ENCODE data around the gene THOC2.
"Not testable (repeated sequence)": the region's sequence is repeated elsewhere in the genome, so short reads cannot be mapped to it uniquely, and the experiment has no call there.

THOC2 gene

DNA sequence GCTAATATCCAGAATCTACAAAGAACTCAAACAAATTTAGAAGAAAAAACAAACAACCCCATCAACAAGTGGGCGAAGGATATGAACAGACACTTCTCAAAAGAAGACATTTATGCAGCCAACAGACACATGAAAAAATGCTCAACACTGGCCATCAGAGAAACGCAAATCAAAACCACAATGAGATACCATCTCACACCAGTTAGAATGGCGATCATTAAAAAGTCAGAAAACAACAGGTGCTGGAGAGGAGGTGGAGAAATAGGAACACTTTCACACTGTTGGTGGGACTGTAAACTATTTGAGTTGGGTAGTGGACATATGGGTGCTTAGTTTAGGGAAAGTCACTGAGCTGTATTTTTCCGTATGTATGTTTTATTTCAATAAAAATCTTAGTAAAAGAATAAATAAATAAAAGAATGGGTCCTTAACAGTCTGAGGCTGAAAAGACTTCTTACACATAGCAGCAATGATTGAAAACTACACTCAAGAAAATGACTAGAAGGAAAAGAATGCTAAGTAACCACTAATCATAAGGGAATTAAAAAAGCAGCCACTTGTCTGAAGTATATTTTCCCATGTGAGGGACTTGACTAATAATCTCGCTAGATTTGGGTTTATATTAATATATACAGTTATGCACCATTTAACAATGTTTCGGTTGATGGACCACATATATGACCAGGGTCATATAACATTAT lies 68.2 kb downstream of the THOC2 start:
- not testable (repeated sequence) for H3K27ac ChIP-seq (ENCODE audit: low read length); H3K4me3 ChIP-seq (ENCODE audit: low read length in 2 of 2); H3K36me3 ChIP-seq (ENCODE audit: control insufficient read depth in 2 of 2, insufficient read depth in 2 of 2, low read length in 2 of 2); H3K9ac ChIP-seq (ENCODE audit: low read length in 2 of 2); H3K4me1 ChIP-seq (ENCODE audit: control insufficient read depth, insufficient read depth, low read length); H3K27me3 ChIP-seq (ENCODE audit: control insufficient read depth in 1 of 2, insufficient read depth in 2 of 2, low read length in 2 of 2); H3K9me3 ChIP-seq (ENCODE audit: control insufficient read depth in 2 of 2, low read length in 2 of 2)

DNA sequence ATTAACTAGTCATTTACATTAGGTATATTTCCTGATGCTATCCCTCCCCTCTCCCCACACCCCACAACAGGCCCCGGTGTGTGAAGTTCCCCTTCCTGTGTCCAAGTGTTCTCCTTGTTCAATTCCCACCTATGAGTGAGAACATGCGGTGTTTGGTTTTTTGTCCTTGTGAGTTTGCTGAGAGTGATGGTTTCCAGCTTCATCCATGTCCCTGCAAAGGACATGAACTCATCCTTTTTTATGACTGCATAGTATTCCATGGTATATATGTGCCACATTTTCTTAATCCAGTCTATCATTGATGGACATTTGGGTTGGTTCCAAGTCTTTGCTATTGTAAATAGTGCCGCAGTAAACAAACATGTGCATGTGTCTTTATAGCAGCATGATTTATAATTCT lies 69.1 kb downstream of the THOC2 start:
- H3K27ac ChIP-seq (ENCODE audit: low read length); H3K9ac ChIP-seq (ENCODE audit: low read length in 2 of 2); H3K4me1 ChIP-seq (ENCODE audit: control insufficient read depth, insufficient read depth, low read length); H3K36me3 ChIP-seq (ENCODE audit: control insufficient read depth in 2 of 2, insufficient read depth in 2 of 2, low read length in 2 of 2); H3K27me3 ChIP-seq (ENCODE audit: control insufficient read depth in 1 of 2, insufficient read depth in 2 of 2, low read length in 2 of 2); H3K4me3 ChIP-seq (ENCODE audit: low read length in 2 of 2); H3K9me3 ChIP-seq (ENCODE audit: control insufficient read depth in 2 of 2, low read length in 2 of 2): not testable (repeated sequence)

DNA sequence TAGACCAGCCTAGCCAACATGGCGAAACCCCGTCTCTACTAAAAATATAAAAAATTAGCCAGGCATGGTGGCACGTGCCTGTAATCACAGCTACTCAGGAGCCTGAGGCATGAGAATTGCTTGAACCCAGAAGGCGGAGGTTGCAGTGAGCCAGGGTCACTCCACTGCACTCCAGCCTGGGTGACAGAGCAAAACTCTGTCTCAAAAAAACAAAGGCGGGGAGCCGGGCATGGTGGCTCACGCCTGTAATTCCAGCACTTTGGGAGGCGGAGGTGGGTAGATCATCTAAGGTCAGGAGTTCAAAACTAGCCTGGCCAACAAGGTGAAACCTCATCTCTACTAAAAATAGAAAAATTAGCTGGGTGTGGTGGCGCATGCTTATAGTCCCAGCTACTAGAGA lies 76.3 kb downstream of the THOC2 start:
- H3K4me3 ChIP-seq (ENCODE audit: low read length in 2 of 2); H3K4me1 ChIP-seq (ENCODE audit: control insufficient read depth, insufficient read depth, low read length); H3K9ac ChIP-seq (ENCODE audit: low read length in 2 of 2); H3K9me3 ChIP-seq (ENCODE audit: control insufficient read depth in 2 of 2, low read length in 2 of 2); H3K36me3 ChIP-seq (ENCODE audit: control insufficient read depth in 2 of 2, insufficient read depth in 2 of 2, low read length in 2 of 2); H3K27ac ChIP-seq (ENCODE audit: low read length); H3K27me3 ChIP-seq (ENCODE audit: control insufficient read depth in 1 of 2, insufficient read depth in 2 of 2, low read length in 2 of 2): not testable (repeated sequence)

DNA sequence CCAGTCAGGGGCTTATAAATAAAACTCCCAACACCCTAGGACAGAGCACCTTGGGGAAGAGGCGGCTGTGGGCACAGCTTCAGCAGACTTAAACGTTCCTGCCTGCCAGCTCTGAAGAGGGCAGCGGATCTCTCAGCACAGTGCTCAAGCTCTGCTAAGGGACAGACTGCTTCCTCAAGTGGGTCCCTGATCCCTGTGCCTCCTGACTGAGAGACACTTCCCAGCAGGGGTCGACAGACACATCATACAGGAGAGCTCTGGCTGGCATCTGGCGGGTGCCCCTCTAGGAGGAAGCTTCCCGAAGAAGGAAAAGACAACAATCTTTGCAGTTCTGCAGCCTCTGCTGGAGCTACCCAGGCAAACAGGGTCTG lies 84.1 kb downstream of the THOC2 start:
- H3K27ac ChIP-seq (ENCODE audit: low read length); H3K4me1 ChIP-seq (ENCODE audit: control insufficient read depth, insufficient read depth, low read length); H3K9ac ChIP-seq (ENCODE audit: low read length in 2 of 2); H3K9me3 ChIP-seq (ENCODE audit: control insufficient read depth in 2 of 2, low read length in 2 of 2); H3K4me3 ChIP-seq (ENCODE audit: low read length in 2 of 2); H3K36me3 ChIP-seq (ENCODE audit: control insufficient read depth in 2 of 2, insufficient read depth in 2 of 2, low read length in 2 of 2); H3K27me3 ChIP-seq (ENCODE audit: control insufficient read depth in 1 of 2, insufficient read depth in 2 of 2, low read length in 2 of 2): not testable (repeated sequence)

DNA sequence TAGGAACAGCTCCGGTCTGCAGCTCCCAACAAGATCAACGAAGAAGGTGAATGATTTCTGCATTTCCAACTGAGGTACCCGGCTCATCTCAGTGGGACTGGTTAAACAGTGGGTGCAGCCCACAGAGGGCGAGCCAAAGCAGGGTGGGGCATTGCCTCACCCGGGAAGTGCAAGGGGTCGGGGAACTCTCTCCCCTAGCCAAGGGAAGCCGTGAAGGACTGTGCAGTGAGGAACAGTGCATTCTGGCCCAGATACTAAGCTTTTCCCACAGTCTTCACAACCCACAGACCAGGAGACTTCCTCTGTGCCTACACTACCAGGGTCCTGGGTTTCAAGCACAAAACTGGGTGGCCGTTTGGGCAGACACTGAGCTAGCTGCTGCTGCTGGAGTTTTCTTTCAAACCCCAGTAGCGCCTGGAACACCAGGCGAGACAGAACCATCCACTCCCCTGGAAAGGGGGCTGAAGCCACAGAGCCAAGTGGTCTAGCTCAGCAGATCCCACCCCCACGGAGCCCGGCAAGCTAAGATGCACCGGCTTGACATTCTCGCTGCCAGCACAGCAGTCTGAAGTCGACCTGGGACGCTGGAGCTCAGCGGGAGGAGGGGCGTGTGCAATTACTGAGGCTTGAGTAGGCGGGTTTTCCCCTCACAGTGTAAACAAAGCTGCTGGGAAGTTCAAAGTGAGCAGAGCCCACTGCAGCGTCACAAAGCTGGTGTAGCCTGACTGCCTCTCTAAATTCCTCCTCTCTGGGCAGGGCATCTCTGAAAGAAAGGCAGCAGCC lies 84.6 kb downstream of the THOC2 start:
- no peak overlapping the region for H3K27ac ChIP-seq (ENCODE audit: low read length)
- no peaks in the 10 kb centered on the region for H3K27me3 ChIP-seq (ENCODE audit: control insufficient read depth in 1 of 2, insufficient read depth in 2 of 2, low read length in 2 of 2)
- peaks cover 7% of the 10 kb centered on the region for H3K4me1 ChIP-seq (ENCODE audit: control insufficient read depth, insufficient read depth, low read length)
- H3K4me3 ChIP-seq (ENCODE audit: low read length in 2 of 2) = peak overlapping the region in 1 of 2 donors; percentile 3
- no peak overlapping the region for H3K9ac ChIP-seq (ENCODE audit: low read length in 2 of 2)
- H3K9me3 ChIP-seq (ENCODE audit: control insufficient read depth in 2 of 2, low read length in 2 of 2) = no peaks in the 10 kb centered on the region
- H3K36me3 ChIP-seq (ENCODE audit: control insufficient read depth in 2 of 2, insufficient read depth in 2 of 2, low read length in 2 of 2) = no peaks in the 10 kb centered on the region

DNA sequence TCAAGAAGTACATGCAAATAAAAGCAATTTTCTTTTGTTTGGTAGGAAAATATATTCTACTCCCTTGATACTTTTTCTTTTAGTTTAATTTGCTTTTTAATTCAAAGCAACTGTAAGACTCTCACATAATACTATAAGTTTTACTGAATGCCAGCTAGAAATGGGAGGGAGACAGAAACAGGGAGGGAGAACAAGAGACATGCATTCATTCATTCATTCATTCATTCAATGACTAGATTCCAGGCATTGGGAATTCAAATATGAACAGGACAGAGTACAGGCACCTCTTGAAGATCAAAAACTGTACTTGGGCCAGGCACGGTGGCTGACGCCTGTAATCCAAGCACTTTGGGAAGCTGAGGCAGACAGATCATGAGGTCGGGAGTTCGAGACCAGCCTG lies 85.6 kb downstream of the THOC2 start:
- no peaks in the 10 kb centered on the region for H3K27me3 ChIP-seq (ENCODE audit: control insufficient read depth in 1 of 2, insufficient read depth in 2 of 2, low read length in 2 of 2)
- peaks cover 7% of the 10 kb centered on the region for H3K4me1 ChIP-seq (ENCODE audit: control insufficient read depth, insufficient read depth, low read length)
- no peak overlapping the region for H3K27ac ChIP-seq (ENCODE audit: low read length)
- no peaks in the 10 kb centered on the region for H3K9me3 ChIP-seq (ENCODE audit: control insufficient read depth in 2 of 2, low read length in 2 of 2)
- no peak overlapping the region for H3K9ac ChIP-seq (ENCODE audit: low read length in 2 of 2)
- no peaks in the 10 kb centered on the region for H3K36me3 ChIP-seq (ENCODE audit: control insufficient read depth in 2 of 2, insufficient read depth in 2 of 2, low read length in 2 of 2)
- no peak overlapping the region for H3K4me3 ChIP-seq (ENCODE audit: low read length in 2 of 2)

DNA sequence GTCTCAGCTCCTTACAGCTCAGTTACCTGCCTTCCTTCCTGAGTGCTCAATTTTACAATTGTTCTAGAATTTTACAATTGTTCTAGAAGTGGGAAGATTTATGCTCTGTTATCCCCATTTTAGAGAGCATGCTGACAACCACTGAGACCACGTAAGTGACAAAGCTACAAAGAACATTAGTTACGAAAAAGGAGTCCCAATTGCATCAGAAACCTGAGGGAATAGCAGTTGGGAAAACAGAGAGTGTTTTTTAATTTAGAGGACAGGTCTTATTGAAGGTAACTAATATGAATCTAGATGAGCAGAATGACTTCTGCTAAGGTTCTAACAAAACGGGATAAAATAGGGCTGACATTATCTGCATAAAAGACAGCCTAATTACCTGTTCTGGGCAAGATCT lies 103.3 kb downstream of the THOC2 start:
- Histone ChIP-seq H3K9me3 (ENCODE audit: control insufficient read depth in 2 of 2, low read length in 2 of 2) (no peaks in the 10 kb centered on the region), H3K36me3 (ENCODE audit: control insufficient read depth in 2 of 2, insufficient read depth in 2 of 2, low read length in 2 of 2) (peaks cover 3 to 15% of the 10 kb centered on the region in 2 donors), H3K4me3 (ENCODE audit: low read length in 2 of 2) (no peak overlapping the region), H3K4me1 (ENCODE audit: control insufficient read depth, insufficient read depth, low read length) (no peaks in the 10 kb centered on the region), H3K27ac (ENCODE audit: low read length) (no peak overlapping the region), H3K9ac (ENCODE audit: low read length in 2 of 2) (no peak overlapping the region), H3K27me3 (ENCODE audit: control insufficient read depth in 1 of 2, insufficient read depth in 2 of 2, low read length in 2 of 2) (no peaks in the 10 kb centered on the region)

DNA sequence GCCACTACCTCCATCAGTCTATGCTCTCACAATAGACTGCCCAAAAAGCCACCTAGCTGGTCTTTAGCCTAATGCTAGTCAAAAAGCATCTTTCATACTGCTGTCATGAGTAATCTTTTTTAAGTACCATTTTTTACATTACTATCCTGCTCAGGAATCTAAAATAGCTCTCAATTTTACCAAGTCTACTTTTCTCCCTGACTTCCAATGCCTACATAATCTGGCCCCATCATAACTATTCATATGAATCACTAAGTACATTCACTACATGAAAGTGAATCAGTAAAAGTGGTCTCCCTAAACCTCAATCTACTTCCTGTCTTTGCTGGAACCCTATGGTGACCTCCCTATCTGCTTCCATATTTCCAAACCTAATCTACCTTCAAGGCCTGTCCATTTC lies 105.9 kb downstream of the THOC2 start:
- Histone ChIP-seq H3K36me3 (ENCODE audit: control insufficient read depth in 2 of 2, insufficient read depth in 2 of 2, low read length in 2 of 2) (peaks cover 3 to 15% of the 10 kb centered on the region in 2 donors), H3K9ac (ENCODE audit: low read length in 2 of 2) (no peak overlapping the region), H3K4me1 (ENCODE audit: control insufficient read depth, insufficient read depth, low read length) (no peaks in the 10 kb centered on the region), H3K27me3 (ENCODE audit: control insufficient read depth in 1 of 2, insufficient read depth in 2 of 2, low read length in 2 of 2) (no peaks in the 10 kb centered on the region), H3K27ac (ENCODE audit: low read length) (no peak overlapping the region), H3K9me3 (ENCODE audit: control insufficient read depth in 2 of 2, low read length in 2 of 2) (no peaks in the 10 kb centered on the region), H3K4me3 (ENCODE audit: low read length in 2 of 2) (no peak overlapping the region)

DNA sequence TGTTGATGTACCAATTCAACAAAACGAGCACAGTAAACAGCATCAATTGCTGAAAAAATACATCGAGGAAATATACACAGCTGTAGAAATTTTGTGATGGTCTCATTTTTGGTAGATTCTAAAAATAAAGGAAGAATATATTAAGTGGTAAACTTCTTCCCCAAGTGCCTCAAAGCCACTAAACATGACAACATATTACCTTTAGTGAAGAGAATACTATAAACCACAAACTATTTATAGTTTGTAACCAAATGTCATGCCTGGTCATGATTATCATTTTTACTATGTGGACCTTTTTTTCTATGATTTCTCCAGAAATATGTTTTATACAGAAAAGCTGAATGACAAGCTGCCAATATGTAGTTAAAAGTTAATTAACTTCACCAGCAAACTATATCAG lies 106.9 kb downstream of the THOC2 start:
- no peaks in the 10 kb centered on the region for H3K27me3 ChIP-seq (ENCODE audit: control insufficient read depth in 1 of 2, insufficient read depth in 2 of 2, low read length in 2 of 2)
- no peak overlapping the region for H3K27ac ChIP-seq (ENCODE audit: low read length)
- H3K9me3 ChIP-seq (ENCODE audit: control insufficient read depth in 2 of 2, low read length in 2 of 2) = no peaks in the 10 kb centered on the region
- H3K4me3 ChIP-seq (ENCODE audit: low read length in 2 of 2) = no peak overlapping the region
- peaks cover under 1 to 15% of the 10 kb centered on the region in 2 donors for H3K36me3 ChIP-seq (ENCODE audit: control insufficient read depth in 2 of 2, insufficient read depth in 2 of 2, low read length in 2 of 2)
- no peaks in the 10 kb centered on the region for H3K4me1 ChIP-seq (ENCODE audit: control insufficient read depth, insufficient read depth, low read length)
- no peak overlapping the region for H3K9ac ChIP-seq (ENCODE audit: low read length in 2 of 2)

DNA sequence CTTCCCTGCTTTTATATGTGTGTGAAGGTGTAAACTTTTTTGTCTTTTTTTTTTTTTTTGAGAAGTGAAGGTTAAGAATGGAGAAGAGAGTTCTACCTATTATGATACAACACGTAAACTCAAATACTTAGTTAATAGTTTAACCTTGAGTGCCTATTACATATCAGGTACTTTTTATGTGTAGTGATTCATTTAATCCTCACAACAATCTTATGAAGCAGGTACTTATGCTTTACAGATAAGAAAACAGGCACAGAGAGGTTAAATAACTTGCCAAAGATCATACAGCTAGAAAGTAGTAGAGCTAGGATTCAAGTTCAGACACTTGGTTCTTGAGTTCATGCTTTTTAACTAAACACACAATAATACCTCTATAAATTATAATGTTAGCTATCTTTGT lies 107.4 kb downstream of the THOC2 start:
- no peaks in the 10 kb centered on the region for H3K4me1 ChIP-seq (ENCODE audit: control insufficient read depth, insufficient read depth, low read length)
- no peak overlapping the region for H3K27ac ChIP-seq (ENCODE audit: low read length)
- H3K4me3 ChIP-seq (ENCODE audit: low read length in 2 of 2) = no peak overlapping the region
- H3K9ac ChIP-seq (ENCODE audit: low read length in 2 of 2) = no peak overlapping the region
- H3K9me3 ChIP-seq (ENCODE audit: control insufficient read depth in 2 of 2, low read length in 2 of 2) = no peaks in the 10 kb centered on the region
- peaks cover 0 to 12% of the 10 kb centered on the region in 2 donors for H3K36me3 ChIP-seq (ENCODE audit: control insufficient read depth in 2 of 2, insufficient read depth in 2 of 2, low read length in 2 of 2)
- no peaks in the 10 kb centered on the region for H3K27me3 ChIP-seq (ENCODE audit: control insufficient read depth in 1 of 2, insufficient read depth in 2 of 2, low read length in 2 of 2)

DNA sequence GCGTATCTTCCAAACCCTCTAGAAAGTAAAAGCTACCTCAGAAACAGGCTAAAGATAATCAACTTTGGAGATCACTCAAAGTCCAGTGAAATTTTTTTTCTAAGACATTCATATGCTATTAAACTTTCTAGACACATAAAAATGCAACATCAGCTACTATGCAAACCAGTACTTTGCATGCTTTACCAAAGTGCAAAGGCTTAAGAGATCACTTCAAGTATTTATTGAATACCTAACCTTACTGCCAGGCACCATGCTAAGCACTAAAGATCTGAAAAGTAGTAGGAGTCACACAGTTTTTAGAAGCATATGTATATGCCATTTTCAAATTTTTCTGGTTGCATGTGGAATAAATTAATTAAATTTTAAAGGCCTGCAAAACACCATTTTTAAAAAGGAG lies 115.8 kb downstream of the THOC2 start:
- Histone ChIP-seq H3K9me3 (ENCODE audit: control insufficient read depth in 2 of 2, low read length in 2 of 2) (no peaks in the 10 kb centered on the region), H3K36me3 (ENCODE audit: control insufficient read depth in 2 of 2, insufficient read depth in 2 of 2, low read length in 2 of 2) (peaks cover 0 to 8% of the 10 kb centered on the region in 2 donors), H3K4me1 (ENCODE audit: control insufficient read depth, insufficient read depth, low read length) (no peaks in the 10 kb centered on the region)

More for the DNA sequence above, 115.8 kb downstream of the THOC2 start:
- no peak overlapping the region for H3K27ac ChIP-seq (ENCODE audit: low read length)
- no peaks in the 10 kb centered on the region for H3K27me3 ChIP-seq (ENCODE audit: control insufficient read depth in 1 of 2, insufficient read depth in 2 of 2, low read length in 2 of 2)
- H3K4me3 ChIP-seq (ENCODE audit: low read length in 2 of 2) = no peak overlapping the region
- no peak overlapping the region for H3K9ac ChIP-seq (ENCODE audit: low read length in 2 of 2)

Data from stomach smooth muscle (tissue), 2 donors.